ENCODE measurements around the gene SLC26A3. TPM values are rescaled to one million over a fixed set of nuclear protein-coding genes. Genes with fewer than 3 reads are reported as not detected.

SLC26A3 gene
- total RNA-seq, 4 donors from 2014 or later, result 12.7 TPM; not detected in 3

DNA sequence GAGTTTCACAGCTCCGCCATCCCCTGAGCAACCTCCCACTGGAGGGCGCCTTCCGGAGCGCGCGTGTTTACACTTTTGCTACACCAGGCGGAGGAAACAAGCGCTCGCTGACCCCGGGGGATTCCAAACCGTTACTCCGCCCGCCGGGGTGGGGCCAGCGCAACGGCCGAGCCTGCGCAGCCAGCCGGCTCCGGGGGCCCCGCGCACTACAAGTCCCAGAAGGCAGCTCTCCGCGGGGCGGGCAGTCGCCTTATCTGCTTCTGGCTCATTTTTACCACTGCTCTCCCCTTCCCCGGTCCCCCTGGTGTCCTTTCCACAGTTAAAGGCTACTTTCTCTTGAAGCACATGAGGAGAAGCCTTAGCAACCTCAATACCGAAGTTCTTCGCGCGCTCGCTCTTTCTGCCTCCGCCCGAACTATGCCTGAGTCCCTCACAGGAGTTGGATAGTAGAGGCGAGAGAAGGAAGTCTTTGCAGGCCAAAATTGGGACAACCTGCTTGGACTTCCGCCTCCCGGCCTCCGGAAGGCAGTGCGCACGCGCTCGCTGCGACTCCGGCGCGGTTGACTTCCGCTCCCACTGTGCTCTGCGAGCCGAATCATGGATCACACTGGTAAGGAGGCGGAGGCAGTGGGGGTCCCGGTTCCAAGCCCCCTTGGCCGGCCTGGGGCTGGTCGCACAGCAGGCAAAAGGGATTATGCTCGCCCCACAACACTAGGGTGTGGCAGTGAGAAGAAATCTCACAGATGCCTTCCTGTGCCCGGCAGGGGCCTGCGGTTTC is 59.3 kb downstream of the SLC26A3 start, which contains the start of gene CBLL1:
Gene CBLL1 (plus strand): TSS at position 576 of the 778 bp plus-strand sequence. CDS start 22 bp downstream, at position 598.
- ATAC-seq (peak; percentile 92 to 95), DNase-seq (peak; percentile 95 to 96)
- in situ Hi-C loops (cut with MboI; ENCODE audit: low sequenced_read_pairs in 4 of 4), result loop anchor here in 3 of 4 donors (5.0 to 25.0 kb wide), 4 partner anchors 129 to 556 kb away; no protein-coding TSS in a partner anchor
- peaks cover 38 to 45% of the 10 kb centered on the region in 2 donors for H3K4me1 ChIP-seq
- no peaks in the 10 kb centered on the region for H3K9me3 ChIP-seq
- H3K27ac ChIP-seq, result peak within 1 kb of the TSS; percentile 92 to 100 (median 95)
- intact Hi-C loops (cut with DNase I; ENCODE audit: low total_unique reads), result loop anchor here (1.0 to 10.0 kb wide), 8 partner anchors 131 to 1459 kb away; partner anchors contain the start of genes CCDC71L, COG5, DLD and DUS4L
- peaks cover 0 to under 1% of the 10 kb centered on the region in 2 donors for H3K36me3 ChIP-seq
- peak within 1 kb of the TSS; percentile 75 to 96 (median 91) for H3K4me3 ChIP-seq
- no peaks in the 10 kb centered on the region for H3K27me3 ChIP-seq
- TF ChIP-seq POLR2A (IDR thresholded peaks at IDR 0.05), result peak; percentile 65 to 83
- TF ChIP-seq CTCF (IDR thresholded peaks at IDR 0.05 in 4 of 5, conservative IDR thresholded peaks at IDR 0.05 in 1 of 5), result peak; percentile 69 to 85 (median 83)

DNA sequence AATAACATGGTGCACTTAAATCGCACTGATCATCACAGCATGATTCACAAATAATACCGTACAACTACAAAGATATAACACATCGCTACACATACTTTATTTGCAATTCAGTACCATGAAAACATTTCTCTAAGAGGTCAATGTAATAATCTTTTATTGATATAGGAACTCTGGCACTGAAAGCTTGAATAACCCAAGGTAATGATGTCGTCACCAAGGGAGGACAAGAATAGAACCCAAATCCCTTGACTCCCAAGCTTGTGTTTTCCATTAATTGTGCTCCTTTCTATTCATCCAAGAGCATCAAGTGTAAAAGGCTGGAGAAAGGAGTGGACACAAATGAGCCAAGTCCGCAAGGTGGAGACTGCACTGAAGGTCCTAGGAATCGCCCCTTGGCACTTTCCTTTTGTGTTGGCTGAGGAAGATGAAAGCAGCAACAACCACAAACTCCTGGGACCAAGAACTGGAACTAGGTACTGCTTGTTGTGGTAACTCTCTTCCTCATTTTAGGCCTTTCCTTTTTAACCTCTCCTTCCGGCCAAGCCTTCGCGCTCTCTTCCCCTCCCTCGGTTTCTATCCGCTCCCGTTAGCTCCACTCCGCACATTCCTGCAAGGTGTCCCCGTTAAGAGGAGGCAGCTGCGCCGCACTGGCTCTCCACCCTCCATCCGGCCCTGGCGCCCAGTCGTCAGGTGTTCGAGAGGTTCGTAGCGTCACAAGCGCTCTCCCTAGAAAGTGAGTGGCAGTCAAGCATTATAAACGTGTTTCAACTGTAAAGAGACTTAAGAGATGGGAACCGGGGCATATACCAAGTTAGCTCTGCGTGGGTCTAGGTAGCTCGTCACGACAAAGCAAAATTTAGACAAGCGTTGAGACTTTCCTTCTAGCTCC is 60.1 kb downstream of the SLC26A3 start:
- TF ChIP-seq POLR2A (IDR thresholded peaks at IDR 0.05) (peak in 1 of 2 donors; percentile 56), CTCF (IDR thresholded peaks at IDR 0.05 in 4 of 5, conservative IDR thresholded peaks at IDR 0.05 in 1 of 5) (no peak)
- in situ Hi-C loops (cut with MboI; ENCODE audit: low sequenced_read_pairs in 4 of 4) (loop anchor here in 3 of 4 donors (5.0 to 25.0 kb wide), 4 partner anchors 129 to 556 kb away; no protein-coding TSS in a partner anchor), intact Hi-C loops (cut with DNase I; ENCODE audit: low total_unique reads) (loop anchor here (1.0 to 10.0 kb wide), 7 partner anchors 131 to 1458 kb away; partner anchors contain the start of genes CCDC71L, COG5, DUS4L and NAMPT)

DNA sequence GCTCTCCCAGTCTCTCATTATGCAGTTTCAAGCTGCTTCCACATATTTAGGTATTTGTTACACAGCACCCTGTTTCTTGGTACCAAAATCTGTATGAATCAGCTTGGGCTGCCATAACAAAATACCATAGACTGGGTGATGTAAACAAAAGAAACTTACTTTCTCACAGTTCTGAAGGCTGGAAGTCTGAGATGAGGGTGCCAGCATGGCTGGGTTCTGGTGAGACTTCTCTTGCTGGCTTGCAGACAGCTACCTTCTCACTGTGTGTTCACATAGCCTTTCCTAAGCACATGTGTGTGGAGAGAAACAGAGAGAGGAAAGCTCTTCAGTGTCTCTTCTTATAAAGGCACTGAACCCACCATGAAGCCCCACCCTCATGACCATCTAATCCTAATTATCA is 74.7 kb downstream of the SLC26A3 start:
- Histone ChIP-seq H3K4me3 (no peak overlapping the region), H3K9me3 (no peaks in the 10 kb centered on the region), H3K36me3 (no peaks in the 10 kb centered on the region), H3K4me1 (no peaks in the 10 kb centered on the region), H3K27me3 (no peaks in the 10 kb centered on the region), H3K27ac (no peak overlapping the region)
- intact Hi-C loops (cut with DNase I; ENCODE audit: low total_unique reads) (no loop called here), in situ Hi-C loops (cut with MboI; ENCODE audit: low sequenced_read_pairs in 4 of 4) (loop anchor here in 3 of 4 donors (5.0 to 25.0 kb wide), 3 partner anchors 261 to 541 kb away; no protein-coding TSS in a partner anchor)
- ATAC-seq (no peak), DNase-seq (no peak)
- TF ChIP-seq POLR2A (IDR thresholded peaks at IDR 0.05) (no peak), CTCF (IDR thresholded peaks at IDR 0.05 in 4 of 5, conservative IDR thresholded peaks at IDR 0.05 in 1 of 5) (no peak)

More for the DNA sequence above, 60.1 kb downstream of the SLC26A3 start:
- ATAC-seq (peak; percentile 42 to 55), DNase-seq (no peak)
- Histone ChIP-seq H3K27me3 (no peaks in the 10 kb centered on the region), H3K4me1 (peaks cover 38 to 42% of the 10 kb centered on the region in 2 donors), H3K27ac (peak overlapping the region; percentile 92 to 100 (median 95)), H3K36me3 (no peaks in the 10 kb centered on the region), H3K4me3 (peak overlapping the region; percentile 75 to 96 (median 91)), H3K9me3 (no peaks in the 10 kb centered on the region)

GRCh38 chr7:107726356-107727130 is 76.5 kb downstream of the SLC26A3 start:
- ATAC-seq, result no peak
- in situ Hi-C loops (cut with MboI; ENCODE audit: low sequenced_read_pairs in 4 of 4), result loop anchor here in 3 of 4 donors (5.0 to 25.0 kb wide), 3 partner anchors 259 to 539 kb away; no protein-coding TSS in a partner anchor
- no peaks in the 10 kb centered on the region for H3K27me3 ChIP-seq
- H3K9me3 ChIP-seq, result no peaks in the 10 kb centered on the region
- H3K4me3 ChIP-seq, result no peak overlapping the region
- intact Hi-C loops (cut with DNase I; ENCODE audit: low total_unique reads), result no loop called here
- TF ChIP-seq CTCF (IDR thresholded peaks at IDR 0.05 in 4 of 5, conservative IDR thresholded peaks at IDR 0.05 in 1 of 5), result no peak
- TF ChIP-seq POLR2A (IDR thresholded peaks at IDR 0.05), result no peak
- no peak for DNase-seq
- no peaks in the 10 kb centered on the region for H3K4me1 ChIP-seq
- no peaks in the 10 kb centered on the region for H3K36me3 ChIP-seq
- no peak overlapping the region for H3K27ac ChIP-seq
